Lower leg skin (tissue), 3 donors: Measurements from ENCODE around the gene SPDYE17.
"Not testable (repeated sequence)": the region's sequence is repeated elsewhere in the genome, so short reads cannot be mapped to it uniquely, and the experiment has no call there.

ENCODE experiments used
- CTCF ChIP-seq, 3 donors: fragments of 450-650 bp; IDR thresholded peaks; one replicate each; pipeline ENCODE4 v1.5.1; 2016; ENCODE audit warnings: antibody characterized with exemption in 3 of 3, mild to moderate bottlenecking in 3 of 3, moderate library complexity in 2 of 3
- POLR2A ChIP-seq, 2 donors: fragments of 450-650 bp; IDR thresholded peaks; one replicate each; pipeline ENCODE4 v1.6.1; 2016 to 2017; ENCODE audit warnings: antibody characterized with exemption in 2 of 2, mild to moderate bottlenecking in 1 of 2, moderate library complexity in 1 of 2

GRCh38 chr7:77032261-77032660 lies at the start of gene SPDYE17:
- not testable (repeated sequence) for TF ChIP-seq CTCF, POLR2A (IDR thresholded peaks at IDR 0.05)
